Right lobe of liver (tissue), 4 donors: ENCODE measurements around the gene METTL6.

ENCODE experiments used
- CTCF ChIP-seq, 4 donors: fragments of 200-600 bp in 3 of 4; fragments of 450-650 bp in 1 of 4; IDR thresholded peaks; one replicate each; pipeline versions ENCODE4 v1.5.1 to v1.8.0; 2016 to 2022; ENCODE audit warnings: antibody characterized with exemption in 4 of 4, mild to moderate bottlenecking in 2 of 4
- POLR2A ChIP-seq: fragments of 450-650 bp; IDR thresholded peaks from one replicate; pipeline ENCODE4 v1.6.1; 2017; ENCODE audit warnings: antibody characterized with exemption, mild to moderate bottlenecking
- donor health status: DM: no; HTN: no; CAD: no.
- donor health status: DM: no; HTN: no; CAD: no.
- donor health status: DM: no; HTN: yes; CAD: no.

- TF ChIP-seq CTCF (IDR thresholded peaks at IDR 0.05) (no peak), POLR2A (no peak)
Observed at GRCh38 chr3:15426579-15427118, 695 bp downstream of the METTL6 start.
